Sigmoid colon (tissue), 7 donors: ENCODE results near the gene PDLIM5. TPM values are rescaled to one million over a fixed set of nuclear protein-coding genes. Genes with fewer than 3 reads are reported as not detected.

ENCODE experiments used
- DNase-seq: peaks from one replicate; pipeline ENCODE4 v3.0.0-alpha.2; 2019
- H3K27ac ChIP-seq, 4 donors: fragments of 200-600 bp; sonication (generic); one replicate each; pipeline ENCODE4 v1.5.1; 2016 to 2019; ENCODE audit warnings: mild to moderate bottlenecking in 1 of 4
- H3K27me3 ChIP-seq, 3 donors: fragments of 200-600 bp; sonication (generic); one replicate each; pipeline ENCODE4 v1.5.1; 2019; ENCODE audit warnings: mild to moderate bottlenecking in 1 of 3
- H3K36me3 ChIP-seq, 4 donors: fragments of 200-600 bp; sonication (generic); one replicate each; pipeline ENCODE4 v1.5.1; 2016 to 2019
- H3K4me1 ChIP-seq, 4 donors: fragments of 200-600 bp; sonication (generic); one replicate each; pipeline ENCODE4 v1.5.1; 2017 to 2019
- H3K4me3 ChIP-seq, 4 donors: fragments of 200-600 bp; sonication (generic); one replicate each; pipeline ENCODE4 v1.5.1; 2017 to 2019; ENCODE audit warnings: mild to moderate bottlenecking in 2 of 4, moderate library complexity in 1 of 4
- H3K9me3 ChIP-seq, 4 donors: fragments of 200-600 bp in 3 of 4; sonication (generic) in 3 of 4; one replicate each; pipeline versions ENCODE4 v1.5.1 to v1.6.1; 2013 to 2019
- CTCF ChIP-seq, 4 experiments: fragments of 450-650 bp in 3 of 4; fragments of 200-600 bp in 1 of 4; IDR thresholded peaks; one replicate each; pipeline ENCODE4 v1.5.1; 2016 to 2019; ENCODE audit warnings: antibody characterized with exemption in 4 of 4, mild to moderate bottlenecking in 3 of 4, moderate library complexity in 2 of 4
- EP300 ChIP-seq, 4 donors: sonication (generic); formaldehyde crosslinking; IDR thresholded peaks; one replicate each; pipeline ENCODE4 v1.6.1; 2017; ENCODE audit warnings: antibody characterized with exemption in 4 of 4
- POLR2A ChIP-seq, 2 donors: fragments of 450-650 bp; IDR thresholded peaks; one replicate each; pipeline ENCODE4 v1.6.1; 2016; ENCODE audit warnings: antibody characterized with exemption in 2 of 2, mild to moderate bottlenecking in 2 of 2, moderate library complexity in 2 of 2
- POLR2AphosphoS5 ChIP-seq, 4 donors: sonication (generic); formaldehyde crosslinking; IDR thresholded peaks; one replicate each; pipeline ENCODE4 v1.6.1; 2017; ENCODE audit warnings: antibody characterized with exemption in 4 of 4
- WGBS, 2 donors: extraction: QIAGEN DNeasy Blood & Tissue Kit; methylation state at CpG; one replicate each; pipeline ENCODE4 v1.1.7; 2013; 5-methylcytosine and 5-hydroxymethylcytosine counted together
- intact Hi-C: fragments of 100-400 bp; cut with DNase I; formaldehyde crosslinking; loops from one replicate; pipeline ENCODE4 v1.15.1; 2023
- polyA plus RNA-seq, 3 donors: library from polyadenylated mRNA; stranded (reverse); fragments of 200-250 nt; gene quantifications; one replicate each; pipeline ENCODE4 v1.2.3, GENCODE V29; 2013
- total RNA-seq, 4 donors: library from RNA; depleted of rRNA; stranded (reverse); fragments of >200 nt; gene quantifications; one replicate each; pipeline ENCODE4 v1.1.0, GENCODE V29; 2016
- donor health status: healthy with polysubstance abuse.
- donor health status: Bipolar disorder and iron deficiency.
- donor health status: healthy.

PDLIM5 gene
- total and polyA plus RNA-seq, 7 donors, result 31.2 to 221 (median 167) TPM

GRCh38 chr4:94484818-94485217 is 33.1 kb downstream of the PDLIM5 start:
- Histone ChIP-seq H3K4me1 (peaks cover 0 to 41% (median 31%) of the 10 kb centered on the region in 4 donors), H3K9me3 (no peaks in the 10 kb centered on the region)
- intact Hi-C loops, result no loop called here

GRCh38 chr4:94486372-94486801 is 34.6 kb downstream of the PDLIM5 start:
- TF ChIP-seq EP300 (IDR thresholded peaks at IDR 0.05) (no peak), CTCF (IDR thresholded peaks at IDR 0.05) (no peak), POLR2AphosphoS5 (IDR thresholded peaks at IDR 0.05) (no peak), POLR2A (IDR thresholded peaks at IDR 0.05) (no peak)
- H3K27me3 ChIP-seq, result no peaks in the 10 kb centered on the region
- H3K36me3 ChIP-seq, result no peaks in the 10 kb centered on the region
- WGBS, 2 donors, result 59 to 65% methylated on average over 2 of the region's 2 CpGs
- H3K4me3 ChIP-seq, result no peak overlapping the region
- H3K27ac ChIP-seq, result peak overlapping the region in 2 of 4 donors; percentile 0 to 11
- H3K9me3 ChIP-seq, result no peaks in the 10 kb centered on the region
- H3K4me1 ChIP-seq, result peaks cover 0 to 48% (median 36%) of the 10 kb centered on the region in 4 donors
- DNase-seq, result no peak
- intact Hi-C loops, result no loop called here

More at GRCh38 chr4:94484818-94485217, 33.1 kb downstream of the PDLIM5 start:
- Histone ChIP-seq H3K27me3 (no peaks in the 10 kb centered on the region), H3K36me3 (no peaks in the 10 kb centered on the region), H3K27ac (no peak overlapping the region), H3K4me3 (no peak overlapping the region)
- no peak for DNase-seq
- TF ChIP-seq POLR2A (IDR thresholded peaks at IDR 0.05), result no peak
- TF ChIP-seq EP300 (IDR thresholded peaks at IDR 0.05), result no peak
- TF ChIP-seq CTCF (IDR thresholded peaks at IDR 0.05), result no peak
- no peak for TF ChIP-seq POLR2AphosphoS5 (IDR thresholded peaks at IDR 0.05)
- WGBS, 2 donors, result 83 to 87% methylated on average over 2 of the region's 2 CpGs

- WGBS, 2 donors, result 51 to 80% methylated on average over 4 of the region's 4 CpGs
- Histone ChIP-seq H3K4me3 (no peak overlapping the region), H3K27ac (peak overlapping the region in 3 of 4 donors; percentile 20 to 49 (median 33)), H3K4me1 (peaks cover 0 to 50% (median 30%) of the 10 kb centered on the region in 4 donors), H3K36me3 (no peaks in the 10 kb centered on the region), H3K27me3 (no peaks in the 10 kb centered on the region), H3K9me3 (no peaks in the 10 kb centered on the region)
- no peak for DNase-seq
- TF ChIP-seq EP300 (IDR thresholded peaks at IDR 0.05) (no peak), CTCF (IDR thresholded peaks at IDR 0.05) (no peak), POLR2A (IDR thresholded peaks at IDR 0.05) (no peak), POLR2AphosphoS5 (IDR thresholded peaks at IDR 0.05) (no peak)
- intact Hi-C loops, result no loop called here
Measured at GRCh38 chr4:94488670-94489069, 36.9 kb downstream of the PDLIM5 start.

- no peak for DNase-seq
- 93 to 96% methylated on average over 3 of the region's 3 CpGs for WGBS, 2 donors
- Histone ChIP-seq H3K27ac (peak overlapping the region in 3 of 4 donors; percentile 20 to 49 (median 33)), H3K36me3 (no peaks in the 10 kb centered on the region), H3K9me3 (no peaks in the 10 kb centered on the region), H3K4me3 (no peak overlapping the region), H3K4me1 (peaks cover 0 to 46% (median 28%) of the 10 kb centered on the region in 4 donors), H3K27me3 (no peaks in the 10 kb centered on the region)
- TF ChIP-seq POLR2A (IDR thresholded peaks at IDR 0.05), result no peak
- no peak for TF ChIP-seq EP300 (IDR thresholded peaks at IDR 0.05)
- no peak for TF ChIP-seq POLR2AphosphoS5 (IDR thresholded peaks at IDR 0.05)
- TF ChIP-seq CTCF (IDR thresholded peaks at IDR 0.05), result no peak
- intact Hi-C loops, result no loop called here
Measured at GRCh38 chr4:94489098-94489497, 37.4 kb downstream of the PDLIM5 start.

- intact Hi-C loops, result no loop called here
- Histone ChIP-seq H3K4me3 (no peak overlapping the region), H3K4me1 (peaks cover 0 to 40% (median 26%) of the 10 kb centered on the region in 4 donors)
Measured at GRCh38 chr4:94490437-94490836, 38.7 kb downstream of the PDLIM5 start.

More at GRCh38 chr4:94490437-94490836, 38.7 kb downstream of the PDLIM5 start:
- DNase-seq, result no peak
- TF ChIP-seq POLR2AphosphoS5 (IDR thresholded peaks at IDR 0.05) (no peak), POLR2A (IDR thresholded peaks at IDR 0.05) (no peak), EP300 (IDR thresholded peaks at IDR 0.05) (no peak), CTCF (IDR thresholded peaks at IDR 0.05) (no peak)
- Histone ChIP-seq H3K9me3 (no peaks in the 10 kb centered on the region), H3K36me3 (no peaks in the 10 kb centered on the region), H3K27ac (no peak overlapping the region), H3K27me3 (no peaks in the 10 kb centered on the region)
- WGBS, 2 donors, result 96 to 97% methylated on average over 1 of the region's 1 CpG
